ENCODE measurements around the gene SMIM22. TPM values are rescaled to one million over a fixed set of nuclear protein-coding genes. Genes with fewer than 3 reads are reported as not detected.
"Not testable (repeated sequence)": the region's sequence is repeated elsewhere in the genome, so short reads cannot be mapped to it uniquely, and the experiment has no call there.

SMIM22 gene
- total RNA-seq, 1 experiment from 2014 or later: not detected

- Histone ChIP-seq H3K4me3 (ENCODE audit: insufficient read depth, low read depth, low read length) (no peak overlapping the region), H3K36me3 (replicated peaks; ENCODE audit: control insufficient read depth, insufficient read depth, low read length) (no peaks in the 10 kb centered on the region), H3K27me3 (ENCODE audit: control insufficient read depth, insufficient read depth, low read length) (no peaks in the 10 kb centered on the region)
- no peak for DNase-seq
These were observed 11.8 kb upstream of the SMIM22 start for GRCh38 chr16:4783251-4783950.

- no peaks in the 10 kb centered on the region for H3K27me3 ChIP-seq (ENCODE audit: control insufficient read depth, insufficient read depth, low read length)
- no peak overlapping the region for H3K4me3 ChIP-seq (ENCODE audit: insufficient read depth, low read depth, low read length)
- H3K36me3 ChIP-seq (replicated peaks; ENCODE audit: control insufficient read depth, insufficient read depth, low read length): no peaks in the 10 kb centered on the region
- no peak for DNase-seq
These were observed 11.2 kb upstream of the SMIM22 start for GRCh38 chr16:4783951-4784336.

- H3K4me3 ChIP-seq (ENCODE audit: insufficient read depth, low read depth, low read length); H3K36me3 ChIP-seq (replicated peaks; ENCODE audit: control insufficient read depth, insufficient read depth, low read length); DNase-seq; H3K27me3 ChIP-seq (ENCODE audit: control insufficient read depth, insufficient read depth, low read length): not testable (repeated sequence)
These were observed 10.7 kb upstream of the SMIM22 start for GRCh38 chr16:4784444-4784987.

GRCh38 chr16:4785758-4786433 is 9.3 kb upstream of the SMIM22 start:
- no peak overlapping the region for H3K4me3 ChIP-seq (ENCODE audit: insufficient read depth, low read depth, low read length)
- no peaks in the 10 kb centered on the region for H3K27me3 ChIP-seq (ENCODE audit: control insufficient read depth, insufficient read depth, low read length)
- DNase-seq: no peak
- no peaks in the 10 kb centered on the region for H3K36me3 ChIP-seq (replicated peaks; ENCODE audit: control insufficient read depth, insufficient read depth, low read length)

GRCh38 chr16:4787068-4787467 is 8.1 kb upstream of the SMIM22 start:
- Histone ChIP-seq H3K27me3 (ENCODE audit: control insufficient read depth, insufficient read depth, low read length) (no peaks in the 10 kb centered on the region), H3K4me3 (ENCODE audit: insufficient read depth, low read depth, low read length) (no peak overlapping the region), H3K36me3 (replicated peaks; ENCODE audit: control insufficient read depth, insufficient read depth, low read length) (no peaks in the 10 kb centered on the region)
- no peak for DNase-seq

- H3K36me3 ChIP-seq (replicated peaks; ENCODE audit: control insufficient read depth, insufficient read depth, low read length): no peaks in the 10 kb centered on the region
- no peak for DNase-seq
- H3K27me3 ChIP-seq (ENCODE audit: control insufficient read depth, insufficient read depth, low read length): no peaks in the 10 kb centered on the region
- no peak within 1 kb of the TSS for H3K4me3 ChIP-seq (ENCODE audit: insufficient read depth, low read depth, low read length)
These were observed 7.3 kb upstream of the SMIM22 start, which contains the start of gene SEPTIN12 for GRCh38 chr16:4787627-4788482. SEPTIN12 (minus strand) TSS chr16:4788345; CDS start chr16:4787645, 700 bp downstream.

- no peak for DNase-seq
- Histone ChIP-seq H3K27me3 (ENCODE audit: control insufficient read depth, insufficient read depth, low read length) (no peaks in the 10 kb centered on the region), H3K4me3 (ENCODE audit: insufficient read depth, low read depth, low read length) (no peak overlapping the region), H3K36me3 (replicated peaks; ENCODE audit: control insufficient read depth, insufficient read depth, low read length) (no peaks in the 10 kb centered on the region)
These were observed 6.7 kb upstream of the SMIM22 start for GRCh38 chr16:4788489-4788889.

- Histone ChIP-seq H3K36me3 (replicated peaks; ENCODE audit: control insufficient read depth, insufficient read depth, low read length) (no peaks in the 10 kb centered on the region), H3K27me3 (ENCODE audit: control insufficient read depth, insufficient read depth, low read length) (no peaks in the 10 kb centered on the region), H3K4me3 (ENCODE audit: insufficient read depth, low read depth, low read length) (no peak overlapping the region)
- DNase-seq: no peak
These were observed 6.3 kb upstream of the SMIM22 start for GRCh38 chr16:4788910-4789309.

- Histone ChIP-seq H3K36me3 (replicated peaks; ENCODE audit: control insufficient read depth, insufficient read depth, low read length) (no peaks in the 10 kb centered on the region), H3K4me3 (ENCODE audit: insufficient read depth, low read depth, low read length) (no peak overlapping the region), H3K27me3 (ENCODE audit: control insufficient read depth, insufficient read depth, low read length) (no peaks in the 10 kb centered on the region)
- no peak for DNase-seq
These were observed 4.9 kb upstream of the SMIM22 start for GRCh38 chr16:4790261-4790660.

GRCh38 chr16:4790871-4791270 is 4.3 kb upstream of the SMIM22 start:
- Histone ChIP-seq H3K36me3 (replicated peaks; ENCODE audit: control insufficient read depth, insufficient read depth, low read length) (no peaks in the 10 kb centered on the region), H3K4me3 (ENCODE audit: insufficient read depth, low read depth, low read length) (no peak overlapping the region), H3K27me3 (ENCODE audit: control insufficient read depth, insufficient read depth, low read length) (no peaks in the 10 kb centered on the region)
- DNase-seq: no peak

- no peak overlapping the region for H3K4me3 ChIP-seq (ENCODE audit: insufficient read depth, low read depth, low read length)
- H3K36me3 ChIP-seq (replicated peaks; ENCODE audit: control insufficient read depth, insufficient read depth, low read length): no peaks in the 10 kb centered on the region
- H3K27me3 ChIP-seq (ENCODE audit: control insufficient read depth, insufficient read depth, low read length): no peaks in the 10 kb centered on the region
- no peak for DNase-seq
These were observed 2.1 kb upstream of the SMIM22 start for GRCh38 chr16:4792951-4793513.

- DNase-seq: no peak
- H3K4me3 ChIP-seq (ENCODE audit: insufficient read depth, low read depth, low read length): no peak overlapping the region
- H3K36me3 ChIP-seq (replicated peaks; ENCODE audit: control insufficient read depth, insufficient read depth, low read length): no peaks in the 10 kb centered on the region; the same call in 1 of the 2 replicates
- H3K27me3 ChIP-seq (ENCODE audit: control insufficient read depth, insufficient read depth, low read length): no peaks in the 10 kb centered on the region
These were observed 831 bp downstream of the SMIM22 start for GRCh38 chr16:4795828-4796572.

- Histone ChIP-seq H3K27me3 (ENCODE audit: control insufficient read depth, insufficient read depth, low read length) (no peaks in the 10 kb centered on the region), H3K36me3 (replicated peaks; ENCODE audit: control insufficient read depth, insufficient read depth, low read length) (no peaks in the 10 kb centered on the region; the same call in 1 of the 2 replicates), H3K4me3 (ENCODE audit: insufficient read depth, low read depth, low read length) (no peak overlapping the region)
- no peak for DNase-seq
These were observed 2.0 kb downstream of the SMIM22 start for GRCh38 chr16:4796982-4797804.

All from H7 (cell line).